ENCODE results near the gene DDX55.
"Not testable (repeated sequence)": the region's sequence is repeated elsewhere in the genome, so short reads cannot be mapped to it uniquely, and the experiment has no call there.

DDX55 gene

DNA sequence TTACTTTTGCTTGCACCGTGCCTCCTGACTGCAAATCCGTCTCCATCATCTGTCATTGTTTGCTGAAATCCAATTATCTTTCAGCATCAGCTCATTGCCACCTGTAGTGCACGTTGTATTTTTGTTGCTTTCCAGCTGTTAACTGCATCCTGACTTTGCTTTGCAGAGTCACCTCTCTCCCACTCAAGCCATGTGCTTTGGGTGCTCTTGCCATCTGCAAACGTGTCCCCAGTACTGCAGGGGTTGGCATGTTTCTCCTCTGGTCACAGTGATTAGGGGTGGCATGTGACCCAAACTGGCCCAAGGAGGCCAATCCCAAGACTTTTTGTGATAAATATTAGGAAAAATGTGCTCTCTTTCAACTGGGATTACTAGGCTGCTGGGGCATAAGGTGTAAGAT lies 28.0 kb upstream of the DDX55 start:
- DNase-seq = no peak
- Histone ChIP-seq H3K27me3 (no peaks in the 10 kb centered on the region), H3K9me3 (no peaks in the 10 kb centered on the region), H3K4me1 (no peaks in the 10 kb centered on the region), H3K4me3 (ENCODE audit: low read depth, low read length) (no peak overlapping the region), H3K36me3 (no peaks in the 10 kb centered on the region)
- TF ChIP-seq, protein P1, sequence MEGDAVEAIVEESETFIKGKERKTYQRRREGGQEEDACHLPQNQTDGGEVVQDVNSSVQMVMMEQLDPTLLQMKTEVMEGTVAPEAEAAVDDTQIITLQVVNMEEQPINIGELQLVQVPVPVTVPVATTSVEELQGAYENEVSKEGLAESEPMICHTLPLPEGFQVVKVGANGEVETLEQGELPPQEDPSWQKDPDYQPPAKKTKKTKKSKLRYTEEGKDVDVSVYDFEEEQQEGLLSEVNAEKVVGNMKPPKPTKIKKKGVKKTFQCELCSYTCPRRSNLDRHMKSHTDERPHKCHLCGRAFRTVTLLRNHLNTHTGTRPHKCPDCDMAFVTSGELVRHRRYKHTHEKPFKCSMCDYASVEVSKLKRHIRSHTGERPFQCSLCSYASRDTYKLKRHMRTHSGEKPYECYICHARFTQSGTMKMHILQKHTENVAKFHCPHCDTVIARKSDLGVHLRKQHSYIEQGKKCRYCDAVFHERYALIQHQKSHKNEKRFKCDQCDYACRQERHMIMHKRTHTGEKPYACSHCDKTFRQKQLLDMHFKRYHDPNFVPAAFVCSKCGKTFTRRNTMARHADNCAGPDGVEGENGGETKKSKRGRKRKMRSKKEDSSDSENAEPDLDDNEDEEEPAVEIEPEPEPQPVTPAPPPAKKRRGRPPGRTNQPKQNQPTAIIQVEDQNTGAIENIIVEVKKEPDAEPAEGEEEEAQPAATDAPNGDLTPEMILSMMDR (IDR thresholded peaks at IDR 0.05; ENCODE audit: low read depth, low read length) = no peak

- Histone ChIP-seq H3K4me1 (no peaks in the 10 kb centered on the region), H3K36me3 (no peaks in the 10 kb centered on the region), H3K9me3 (no peaks in the 10 kb centered on the region), H3K4me3 (ENCODE audit: low read depth, low read length) (no peak overlapping the region), H3K27me3 (no peaks in the 10 kb centered on the region)
- TF ChIP-seq, protein P1 (IDR thresholded peaks at IDR 0.05; ENCODE audit: low read depth, low read length) = no peak
- no peak for DNase-seq
Observed at GRCh38 chr12:123576611-123577010, 25.3 kb upstream of the DDX55 start.

GRCh38 chr12:123578243-123578642 lies 23.7 kb upstream of the DDX55 start:
- DNase-seq = no peak
- Histone ChIP-seq H3K36me3 (no peaks in the 10 kb centered on the region), H3K4me1 (no peaks in the 10 kb centered on the region), H3K4me3 (ENCODE audit: low read depth, low read length) (no peak overlapping the region), H3K27me3 (no peaks in the 10 kb centered on the region), H3K9me3 (no peaks in the 10 kb centered on the region)
- TF ChIP-seq, protein P1 (IDR thresholded peaks at IDR 0.05; ENCODE audit: low read depth, low read length) = no peak

DNA sequence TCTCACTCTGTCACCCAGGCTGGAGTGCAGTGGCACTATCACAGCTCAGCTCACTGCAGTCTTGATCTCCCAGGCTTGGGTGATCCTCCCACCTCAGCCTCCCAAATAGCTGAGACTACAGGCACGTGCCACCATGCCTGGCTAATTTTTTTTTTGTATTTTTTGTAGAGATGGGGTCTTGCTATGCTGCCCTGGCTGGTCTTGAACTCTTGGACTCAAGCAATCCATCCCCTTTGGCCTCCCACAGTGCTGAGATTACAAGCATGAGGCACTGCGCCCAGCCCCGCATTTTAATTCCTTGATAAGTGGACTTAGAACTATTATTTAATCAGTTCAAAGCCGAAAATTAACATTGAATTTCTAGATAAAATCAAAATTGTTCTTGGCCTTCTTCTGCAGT lies 23.1 kb upstream of the DDX55 start:
- not testable (repeated sequence) for H3K4me3 ChIP-seq (ENCODE audit: low read depth, low read length); H3K36me3 ChIP-seq; H3K27me3 ChIP-seq; H3K4me1 ChIP-seq; H3K9me3 ChIP-seq; DNase-seq

DNA sequence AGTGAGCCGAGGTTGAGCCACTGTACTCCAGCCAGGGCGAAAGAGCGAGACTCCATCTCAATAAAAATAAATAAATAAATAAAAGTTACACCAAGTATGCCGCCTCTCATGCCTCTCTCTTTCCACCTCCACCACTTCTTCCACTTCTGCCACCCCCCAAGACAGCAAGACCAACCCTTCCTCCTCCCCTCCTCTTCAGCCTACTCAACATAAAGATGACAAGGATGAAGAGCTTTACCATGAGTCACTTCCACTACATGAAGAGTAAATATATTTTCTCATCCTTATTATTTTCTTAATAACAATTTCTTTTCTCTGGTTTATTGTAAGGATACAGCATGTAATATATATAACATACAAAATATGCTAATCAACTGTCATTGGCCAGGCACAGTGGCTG lies 21.1 kb upstream of the DDX55 start:
- Histone ChIP-seq H3K4me3 (ENCODE audit: low read depth, low read length) (no peak overlapping the region), H3K9me3 (no peaks in the 10 kb centered on the region), H3K27me3 (no peaks in the 10 kb centered on the region), H3K4me1 (no peaks in the 10 kb centered on the region; the same call in 1 of the 2 replicates), H3K36me3 (no peaks in the 10 kb centered on the region)
- TF ChIP-seq, protein P1 (IDR thresholded peaks at IDR 0.05; ENCODE audit: low read depth, low read length) = no peak
- no peak for DNase-seq

GRCh38 chr12:123591702-123592481 lies 10.0 kb upstream of the DDX55 start:
- H3K36me3 ChIP-seq = peaks cover 88% of the 10 kb centered on the region
- H3K9me3 ChIP-seq = no peaks in the 10 kb centered on the region
- H3K27me3 ChIP-seq = no peaks in the 10 kb centered on the region
- TF ChIP-seq, protein P1 (IDR thresholded peaks at IDR 0.05; ENCODE audit: low read depth, low read length) = no peak
- H3K4me1 ChIP-seq = no peaks in the 10 kb centered on the region
- DNase-seq = no peak
- no peak overlapping the region for H3K4me3 ChIP-seq (ENCODE audit: low read depth, low read length)

All from BE2C (cell line).